Stimulated activated CD8-positive, alpha-beta memory T cell treated with anti-CD3 and anti-CD28 coated beads, Interleukin-15, amount 100 ng/mL, for 4 hours (primary cell): Measurements from ENCODE around the gene IQCK.

ENCODE experiments used
- DNase-seq, 2 donors: peaks; one replicate each; pipeline ENCODE4 v3.0.0-alpha.2; 2020; ENCODE audit warnings: low read depth in 2 of 2

Gene IQCK

DNA sequence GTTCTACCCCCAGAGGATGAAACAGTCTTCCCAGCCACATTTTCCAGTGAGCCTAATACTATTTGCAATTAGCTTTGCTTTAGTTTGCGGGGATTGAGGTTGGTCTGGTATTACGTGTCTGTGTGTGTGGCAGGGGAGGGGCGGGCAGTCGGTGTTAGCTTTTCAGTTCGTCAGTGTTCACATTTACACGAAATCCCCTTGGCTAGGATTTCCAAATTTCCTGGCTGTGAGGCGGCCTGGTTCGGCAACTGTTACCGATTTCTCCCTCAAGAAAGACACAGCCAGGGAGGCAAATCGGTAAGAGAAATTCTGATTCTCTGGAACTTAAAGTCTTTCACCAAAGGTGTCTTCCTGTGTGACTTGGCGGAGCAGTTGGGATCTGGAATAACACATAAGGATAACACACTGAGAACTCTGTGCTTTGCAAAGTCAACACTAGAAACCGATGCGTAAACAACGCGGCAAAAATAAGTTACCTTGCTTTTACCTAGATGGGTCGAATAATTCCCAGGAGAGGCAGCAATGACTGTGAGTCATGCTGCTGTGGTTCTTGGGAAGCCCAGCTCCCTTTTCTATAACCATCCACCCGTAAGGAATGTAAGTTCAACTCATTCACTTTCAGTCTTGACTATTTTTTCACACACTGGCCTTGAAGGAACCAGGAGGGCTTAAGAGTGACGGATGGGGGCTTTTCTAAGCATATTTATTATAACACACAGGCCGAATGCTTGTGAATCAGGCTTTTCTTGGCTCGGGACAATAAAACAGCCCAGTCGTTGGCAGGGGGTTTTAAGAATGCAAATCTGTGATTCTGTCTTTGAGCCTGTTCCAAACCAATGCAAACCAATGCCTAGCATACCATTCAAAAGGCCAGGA, 142.3 kb downstream of the IQCK start:
- DNase-seq: no peak

GRCh38 chr16:19861133-19861532, 143.1 kb downstream of the IQCK start:
- DNase-seq: no peak

GRCh38 chr16:19861811-19862327, 143.8 kb downstream of the IQCK start:
- DNase-seq: no peak

DNA sequence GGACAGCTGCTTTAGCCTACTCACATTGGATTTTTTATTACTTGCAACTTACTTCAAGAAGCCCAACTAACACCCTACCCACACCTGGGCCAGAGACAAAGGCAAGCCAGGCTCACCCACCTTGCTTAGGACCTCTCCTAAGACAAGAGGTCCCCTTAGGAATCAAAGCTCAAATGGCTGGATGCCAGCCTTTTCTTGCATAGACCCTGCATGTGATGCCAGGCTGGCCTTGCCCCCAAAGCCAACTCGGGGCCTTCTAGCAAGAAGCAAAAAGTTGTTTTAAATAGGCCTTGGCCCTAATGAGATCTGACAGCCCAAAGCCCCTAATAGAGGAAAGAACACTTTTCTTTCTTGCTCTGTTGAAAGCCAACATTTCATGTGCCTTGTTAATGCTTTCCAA, 145.9 kb downstream of the IQCK start:
- no peak for DNase-seq

DNA sequence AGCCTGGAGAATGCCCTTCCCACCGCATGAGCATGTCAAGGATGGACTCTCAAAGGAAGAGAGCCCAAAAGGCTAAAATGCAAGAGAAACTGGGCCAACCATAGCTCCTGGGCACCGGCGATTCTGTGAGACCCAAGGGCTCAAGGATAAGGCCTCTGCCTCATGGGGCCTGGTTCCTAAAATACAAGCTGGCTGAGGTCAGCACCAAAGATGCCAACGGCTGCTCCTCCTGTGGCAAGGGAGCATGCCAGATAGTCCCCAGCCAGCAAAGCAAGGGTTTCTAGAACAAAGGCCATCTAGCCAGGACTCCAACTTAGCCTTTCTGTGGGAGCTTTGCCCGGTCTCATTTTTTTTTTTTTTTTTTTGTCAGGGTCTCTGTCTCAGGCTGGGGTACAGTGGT, 146.5 kb downstream of the IQCK start:
- no peak for DNase-seq

DNA sequence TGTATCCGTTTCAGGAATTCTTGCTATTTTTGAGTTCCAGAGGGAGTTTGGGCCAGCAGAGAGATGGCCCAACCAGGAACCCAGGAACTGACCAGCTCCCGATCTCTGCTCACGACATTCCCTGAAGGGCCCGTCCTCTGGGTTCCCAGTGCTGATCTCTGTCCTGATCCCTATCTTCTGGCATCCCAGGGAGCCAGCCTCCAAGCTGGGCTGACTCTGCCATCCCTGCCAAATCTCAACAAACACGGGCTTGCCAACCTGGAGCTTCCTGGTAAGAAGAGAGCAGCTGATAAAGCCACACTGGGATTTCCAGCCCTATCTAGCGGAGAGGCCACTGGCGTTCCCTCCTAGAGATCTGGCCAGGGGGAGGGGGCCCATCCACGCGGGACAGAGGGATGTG, 150.3 kb downstream of the IQCK start:
- DNase-seq: no peak

DNA sequence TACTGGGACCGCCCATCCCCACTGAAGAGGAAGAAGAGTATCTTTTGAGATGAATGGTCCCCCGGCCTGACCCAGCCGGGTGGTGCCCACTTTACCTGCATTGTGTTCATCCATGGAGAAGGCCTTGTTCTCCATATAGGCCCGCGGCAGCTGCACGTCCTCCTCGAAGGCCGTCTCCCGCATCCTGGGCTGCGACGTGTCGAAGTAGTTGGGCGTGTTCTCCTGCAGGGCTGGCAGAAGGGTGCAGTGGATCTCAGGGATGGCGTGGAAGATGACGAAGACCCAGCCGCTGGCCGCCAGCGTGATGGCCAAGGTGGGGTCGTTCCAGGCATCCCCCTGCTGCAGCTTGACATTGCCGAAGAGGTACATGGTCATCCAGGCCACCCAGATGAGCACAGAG, 153.7 kb downstream of the IQCK start:
- no peak for DNase-seq

- DNase-seq: no peak
Observed at GRCh38 chr16:19872179-19872863, 154.2 kb downstream of the IQCK start.

GRCh38 chr16:19872935-19873334, 154.9 kb downstream of the IQCK start:
- no peak for DNase-seq

DNA sequence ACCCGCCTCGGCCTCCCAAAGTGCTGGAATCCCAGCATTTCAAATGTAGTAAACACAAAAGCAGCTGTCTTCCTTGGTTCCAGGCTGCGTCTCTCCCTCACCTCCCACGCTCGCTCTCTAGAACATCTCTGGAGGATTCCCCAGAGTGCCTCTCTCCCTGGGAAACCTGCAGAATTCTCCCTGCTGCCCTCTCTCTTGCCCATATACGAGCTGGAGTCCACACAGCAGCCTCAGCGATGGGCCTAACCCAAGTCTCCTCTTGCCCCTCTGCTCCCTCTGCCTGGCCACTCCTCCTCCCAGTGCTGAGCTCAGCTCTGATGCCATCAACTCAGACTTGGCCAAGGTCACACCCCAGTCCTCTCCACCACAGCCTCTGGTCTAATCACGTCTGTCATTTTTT, 156.0 kb downstream of the IQCK start:
- DNase-seq: no peak

- no peak for DNase-seq
Observed at GRCh38 chr16:19874851-19875546, 156.9 kb downstream of the IQCK start.

GRCh38 chr16:19875900-19876299, 157.8 kb downstream of the IQCK start:
- no peak for DNase-seq

DNA sequence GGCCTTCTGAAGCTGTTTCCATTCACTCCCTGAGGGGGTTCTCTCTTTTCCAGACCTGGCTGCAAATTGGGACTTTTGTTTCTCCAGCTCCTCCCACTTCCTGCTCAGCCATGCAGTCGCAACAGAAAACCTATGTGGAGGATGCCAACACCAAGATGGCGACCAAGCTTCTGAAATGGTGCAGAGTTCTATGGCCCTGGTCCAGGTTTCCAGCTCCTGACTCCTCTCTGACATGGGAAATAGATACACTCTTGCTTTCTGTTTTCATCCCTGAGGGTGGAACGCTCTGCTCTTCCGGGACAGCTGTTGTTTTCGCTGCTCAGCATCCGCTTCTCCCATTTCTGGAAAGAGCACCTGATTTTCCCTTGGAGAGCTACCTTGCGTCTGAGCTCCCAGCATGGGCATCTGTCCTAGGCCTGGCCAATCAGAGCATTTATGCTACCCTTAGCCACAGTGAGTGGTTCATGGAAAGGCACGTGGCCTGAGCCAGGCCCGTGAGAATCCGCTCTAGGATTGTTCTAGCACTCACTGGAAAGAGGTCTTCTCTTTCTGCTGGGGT, 158.5 kb downstream of the IQCK start:
- DNase-seq: no peak

DNA sequence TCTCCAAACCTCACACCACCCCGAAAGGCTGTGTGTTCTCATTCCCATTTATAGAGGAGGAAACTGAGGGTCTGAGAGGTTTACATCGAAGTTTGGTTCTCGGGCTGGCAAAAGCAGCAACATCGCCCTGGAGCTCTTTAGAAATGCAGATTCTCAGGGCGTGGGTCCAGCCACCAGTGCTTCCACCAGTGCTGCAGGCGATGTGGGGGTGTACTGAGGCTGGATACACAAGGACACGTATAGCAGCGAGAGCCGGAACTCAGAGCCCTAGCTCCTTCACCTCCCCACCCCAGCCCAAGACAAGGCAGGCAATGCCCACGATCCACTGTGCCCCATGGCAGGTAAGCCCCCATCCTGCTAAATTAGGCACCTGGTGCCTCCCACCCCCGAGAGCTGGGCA, 160.7 kb downstream of the IQCK start:
- no peak for DNase-seq

DNA sequence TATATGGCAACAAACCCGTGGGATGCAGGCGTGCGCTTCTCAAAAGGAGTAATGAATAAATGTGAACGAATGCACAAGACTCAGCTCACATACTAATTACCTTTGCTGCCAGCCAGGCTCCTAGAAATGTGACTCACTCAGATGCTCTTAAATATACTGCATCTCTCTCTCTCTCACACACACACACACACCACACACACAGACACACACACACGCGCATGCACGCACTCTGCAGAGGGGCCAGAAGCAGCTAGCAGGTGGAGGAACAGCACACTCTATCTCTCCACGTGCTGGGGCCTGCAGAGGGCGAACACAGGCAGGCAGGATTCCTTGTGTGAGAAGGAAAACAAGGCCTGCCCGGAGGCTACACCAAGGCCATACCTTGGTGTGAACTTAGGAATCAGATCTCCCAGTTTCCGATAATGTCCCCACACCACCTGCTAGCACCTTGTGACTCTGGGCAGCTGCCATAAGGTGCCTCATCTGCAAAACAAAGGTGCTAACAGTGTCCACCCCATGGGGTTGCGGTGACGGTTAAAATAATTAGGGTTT, 161.2 kb downstream of the IQCK start:
- no peak for DNase-seq

DNA sequence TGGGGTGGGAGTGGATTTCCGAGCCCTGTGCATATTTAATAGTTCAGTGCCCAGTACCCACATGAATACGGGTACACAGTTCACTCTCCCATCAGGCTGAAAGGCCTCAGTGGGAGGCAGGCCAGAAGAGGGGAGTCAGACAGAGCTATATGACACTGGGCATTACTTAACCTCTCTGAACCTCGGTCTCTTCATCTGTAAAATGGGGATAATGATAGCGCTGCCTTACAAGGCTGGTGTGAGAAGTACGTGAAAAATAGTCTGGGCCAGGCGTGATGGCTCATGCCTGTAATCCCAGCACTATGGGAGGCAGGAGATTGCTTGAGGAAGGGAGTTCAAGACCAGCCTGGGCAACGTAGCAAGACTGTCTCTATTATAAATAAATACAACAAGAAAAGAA, 163.0 kb downstream of the IQCK start:
- no peak for DNase-seq

- no peak for DNase-seq
Observed at GRCh38 chr16:19881783-19882182, 163.7 kb downstream of the IQCK start.

DNA sequence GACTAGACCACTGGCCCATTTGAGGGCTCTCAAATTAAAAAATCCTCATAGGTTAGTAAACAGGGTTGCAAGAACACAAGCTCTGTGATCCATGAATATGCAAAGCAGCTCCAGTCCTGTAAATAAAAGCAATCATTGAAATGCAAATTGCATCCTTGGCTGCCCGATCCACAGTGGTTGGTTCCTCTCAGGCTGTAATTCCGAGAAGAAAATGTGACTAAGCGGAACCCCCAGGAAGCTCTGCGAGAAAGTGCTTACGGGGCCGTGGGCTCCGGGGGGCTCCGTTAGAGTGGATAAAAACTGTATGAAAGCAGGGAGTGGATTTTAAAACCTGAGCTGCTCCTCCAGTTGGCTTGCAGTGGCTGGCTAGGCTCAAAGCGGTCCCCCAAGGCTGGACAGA, 164.1 kb downstream of the IQCK start:
- no peak for DNase-seq

DNA sequence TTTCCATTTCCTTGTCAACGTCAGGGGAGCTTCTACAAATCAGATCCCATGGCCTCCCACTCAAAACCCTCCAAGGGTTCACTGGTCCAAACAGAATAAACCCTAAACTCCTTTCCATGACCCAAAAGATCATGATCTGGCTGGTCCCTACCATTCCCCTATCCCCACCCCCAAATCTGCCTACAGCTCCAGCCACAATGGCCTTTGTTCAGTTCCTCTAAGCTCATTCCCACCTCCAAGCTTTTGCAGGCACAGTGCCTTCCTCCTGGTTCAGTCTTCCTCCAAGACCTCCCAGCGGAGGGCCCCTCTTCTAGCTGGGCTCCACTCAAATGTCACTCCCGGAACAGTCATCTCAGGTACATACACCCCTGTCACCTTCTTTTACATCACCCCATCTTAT, 164.6 kb downstream of the IQCK start:
- no peak for DNase-seq

DNA sequence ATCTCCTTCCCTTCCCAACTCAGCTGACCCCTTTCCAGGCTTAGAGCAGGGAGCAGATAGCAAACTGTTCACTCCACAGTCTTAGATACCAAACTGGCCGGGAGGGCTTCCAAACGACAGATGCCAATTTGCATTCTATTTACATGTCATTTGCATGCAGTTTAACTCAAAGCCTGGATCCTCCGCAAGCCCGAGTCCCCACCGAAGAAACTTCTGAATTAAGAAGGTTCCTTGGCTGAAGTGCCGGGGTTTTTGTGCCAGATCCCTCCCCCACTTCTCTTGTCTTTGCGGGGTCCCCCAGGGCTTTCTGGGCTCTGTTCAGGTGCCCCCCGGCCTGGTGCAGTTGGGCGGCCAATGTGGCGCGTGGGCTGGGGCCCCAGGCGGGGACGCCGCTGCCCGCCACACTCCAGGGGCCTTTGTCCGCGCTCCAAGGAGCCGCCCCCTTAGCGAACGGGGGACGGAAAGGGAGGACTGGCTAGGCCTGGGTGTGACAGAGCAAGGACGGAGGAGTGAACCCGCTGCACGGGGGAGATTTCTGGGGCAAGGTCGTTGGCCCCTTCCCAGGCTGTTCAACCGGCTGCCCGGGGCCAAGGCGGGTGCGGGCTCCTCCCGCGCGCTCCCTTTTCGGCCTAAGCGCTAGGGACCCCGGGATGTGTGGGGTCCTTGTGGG, 165.4 kb downstream of the IQCK start:
- no peak for DNase-seq

DNA sequence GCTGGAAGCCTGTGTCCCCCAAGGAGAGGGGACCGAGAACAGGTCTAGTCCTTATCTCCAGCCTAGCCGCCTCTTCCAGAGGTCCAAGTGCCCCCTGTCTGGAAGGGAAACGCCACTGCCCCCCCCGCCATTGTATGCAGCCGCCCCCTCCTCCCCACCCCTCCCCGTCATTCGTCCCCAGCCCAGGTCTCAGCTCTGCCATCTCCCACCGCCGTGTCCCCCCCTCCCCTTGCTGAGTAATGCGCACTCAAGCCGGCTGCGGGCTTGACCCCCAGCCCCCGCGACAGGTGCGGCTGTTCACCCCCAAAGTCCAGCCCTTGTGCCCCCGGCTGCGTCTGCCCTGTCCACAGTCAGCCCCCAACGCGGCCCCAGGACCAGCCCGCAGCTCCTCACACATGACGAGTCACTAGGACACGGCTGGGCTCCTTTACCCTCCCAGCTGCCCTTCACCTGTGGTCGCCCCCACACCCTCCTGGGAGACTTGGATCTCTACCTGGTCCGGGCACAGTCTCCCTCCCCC, 166.0 kb downstream of the IQCK start:
- DNase-seq: no peak
